ENCODE data around the gene FGD6. TPM values are rescaled to one million over a fixed set of nuclear protein-coding genes. Genes with fewer than 3 reads are reported as not detected.
"Not testable (repeated sequence)": the region's sequence is repeated elsewhere in the genome, so short reads cannot be mapped to it uniquely, and the experiment has no call there.

Gene FGD6
- total RNA-seq, 1 experiment from 2014 or later = 11.1 TPM

- Histone ChIP-seq H3K27me3 (ENCODE audit: control insufficient read depth, insufficient read depth, low read length) (no peaks in the 10 kb centered on the region), H3K36me3 (replicated peaks; ENCODE audit: control insufficient read depth, insufficient read depth, low read length) (no peaks in the 10 kb centered on the region), H3K4me3 (ENCODE audit: insufficient read depth, low read depth, low read length) (no peak overlapping the region)
- no peak for DNase-seq
Measured at GRCh38 chr12:95205016-95205624, 12.1 kb downstream of the FGD6 start.

- no peaks in the 10 kb centered on the region for H3K27me3 ChIP-seq (ENCODE audit: control insufficient read depth, insufficient read depth, low read length)
- H3K4me3 ChIP-seq (ENCODE audit: insufficient read depth, low read depth, low read length) = no peak overlapping the region
- DNase-seq = peak; percentile 23
- H3K36me3 ChIP-seq (replicated peaks; ENCODE audit: control insufficient read depth, insufficient read depth, low read length) = no peaks in the 10 kb centered on the region
Measured at GRCh38 chr12:95204141-95204866, 13.0 kb downstream of the FGD6 start.

GRCh38 chr12:95203487-95204030 is 13.7 kb downstream of the FGD6 start:
- H3K4me3 ChIP-seq (ENCODE audit: insufficient read depth, low read depth, low read length) = no peak overlapping the region

DNA sequence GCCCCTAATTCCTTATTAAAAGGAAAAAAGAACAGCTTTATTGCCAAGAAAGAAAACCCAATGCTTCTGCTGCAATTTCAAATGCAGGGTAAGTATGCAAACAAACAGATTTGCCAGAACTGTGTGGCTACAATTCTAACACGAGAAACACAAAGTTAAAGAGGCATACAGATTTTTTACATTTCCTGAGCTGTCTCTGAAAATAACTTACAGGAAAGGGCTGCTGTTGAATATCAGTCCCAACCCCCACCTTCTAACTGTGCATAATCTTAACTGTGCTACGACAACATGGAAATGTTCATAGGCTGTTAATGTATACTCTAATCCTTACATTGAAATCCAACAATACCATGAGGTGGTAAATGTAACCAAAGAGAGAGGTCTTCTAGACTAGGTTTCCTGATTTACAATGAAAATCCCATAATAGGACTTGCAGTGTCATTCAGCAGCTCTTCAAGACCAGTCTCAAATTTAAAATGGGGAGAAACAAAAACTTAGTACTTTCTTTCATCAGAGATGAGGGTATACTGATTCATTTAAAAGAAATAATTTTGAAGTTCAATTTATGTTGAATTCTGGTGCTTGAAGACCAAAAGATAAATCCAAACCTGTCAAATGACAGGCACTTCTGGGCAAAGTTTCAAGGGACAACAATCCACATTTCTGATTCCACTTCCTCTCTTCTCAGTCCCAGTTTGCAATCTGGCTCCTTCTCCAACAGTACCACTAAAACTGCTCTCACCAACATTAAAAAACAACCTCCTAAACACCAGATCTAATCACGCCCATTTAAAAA is 14.4 kb downstream of the FGD6 start:
- H3K27me3 ChIP-seq (ENCODE audit: control insufficient read depth, insufficient read depth, low read length) = no peaks in the 10 kb centered on the region
- H3K4me3 ChIP-seq (ENCODE audit: insufficient read depth, low read depth, low read length) = no peak overlapping the region
- DNase-seq = no peak
- H3K36me3 ChIP-seq (replicated peaks; ENCODE audit: control insufficient read depth, insufficient read depth, low read length) = no peaks in the 10 kb centered on the region

More at GRCh38 chr12:95203487-95204030, 13.7 kb downstream of the FGD6 start:
- no peaks in the 10 kb centered on the region for H3K27me3 ChIP-seq (ENCODE audit: control insufficient read depth, insufficient read depth, low read length)
- no peak for DNase-seq
- no peaks in the 10 kb centered on the region for H3K36me3 ChIP-seq (replicated peaks; ENCODE audit: control insufficient read depth, insufficient read depth, low read length)

GRCh38 chr12:95201056-95201670 is 16.1 kb downstream of the FGD6 start:
- no peak overlapping the region for H3K4me3 ChIP-seq (ENCODE audit: insufficient read depth, low read depth, low read length)
- DNase-seq = no peak
- no peaks in the 10 kb centered on the region for H3K36me3 ChIP-seq (replicated peaks; ENCODE audit: control insufficient read depth, insufficient read depth, low read length)
- no peaks in the 10 kb centered on the region for H3K27me3 ChIP-seq (ENCODE audit: control insufficient read depth, insufficient read depth, low read length)

- DNase-seq = no peak
- Histone ChIP-seq H3K27me3 (ENCODE audit: control insufficient read depth, insufficient read depth, low read length) (no peaks in the 10 kb centered on the region), H3K4me3 (ENCODE audit: insufficient read depth, low read depth, low read length) (no peak overlapping the region), H3K36me3 (replicated peaks; ENCODE audit: control insufficient read depth, insufficient read depth, low read length) (no peaks in the 10 kb centered on the region)
Measured at GRCh38 chr12:95200128-95200894, 17.0 kb downstream of the FGD6 start.

GRCh38 chr12:95198914-95199313 is 18.4 kb downstream of the FGD6 start:
- H3K4me3 ChIP-seq (ENCODE audit: insufficient read depth, low read depth, low read length) = no peak overlapping the region

DNA sequence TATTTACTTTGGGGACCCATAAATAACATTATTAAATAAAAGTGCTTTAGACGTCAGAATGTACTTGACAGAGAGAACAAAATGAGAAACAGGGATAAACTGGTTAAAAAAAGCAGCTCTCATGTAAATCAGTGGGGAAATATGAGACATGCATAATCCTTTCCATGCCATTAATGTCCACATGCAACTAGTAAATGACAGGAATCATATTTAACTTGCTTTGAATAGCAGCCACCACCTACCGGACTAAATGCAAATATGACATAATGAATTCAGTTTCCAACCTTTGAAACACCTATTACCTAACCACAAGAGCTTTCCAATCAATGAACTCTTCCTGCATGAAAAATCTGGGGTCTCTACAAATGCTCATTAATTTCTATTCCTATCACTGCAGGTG is 19.6 kb downstream of the FGD6 start:
- no peaks in the 10 kb centered on the region for H3K36me3 ChIP-seq (replicated peaks; ENCODE audit: control insufficient read depth, insufficient read depth, low read length)
- no peak for DNase-seq
- H3K4me3 ChIP-seq (ENCODE audit: insufficient read depth, low read depth, low read length) = no peak overlapping the region
- H3K27me3 ChIP-seq (ENCODE audit: control insufficient read depth, insufficient read depth, low read length) = no peaks in the 10 kb centered on the region

More at GRCh38 chr12:95198914-95199313, 18.4 kb downstream of the FGD6 start:
- no peaks in the 10 kb centered on the region for H3K36me3 ChIP-seq (replicated peaks; ENCODE audit: control insufficient read depth, insufficient read depth, low read length)
- DNase-seq = no peak
- no peaks in the 10 kb centered on the region for H3K27me3 ChIP-seq (ENCODE audit: control insufficient read depth, insufficient read depth, low read length)

DNA sequence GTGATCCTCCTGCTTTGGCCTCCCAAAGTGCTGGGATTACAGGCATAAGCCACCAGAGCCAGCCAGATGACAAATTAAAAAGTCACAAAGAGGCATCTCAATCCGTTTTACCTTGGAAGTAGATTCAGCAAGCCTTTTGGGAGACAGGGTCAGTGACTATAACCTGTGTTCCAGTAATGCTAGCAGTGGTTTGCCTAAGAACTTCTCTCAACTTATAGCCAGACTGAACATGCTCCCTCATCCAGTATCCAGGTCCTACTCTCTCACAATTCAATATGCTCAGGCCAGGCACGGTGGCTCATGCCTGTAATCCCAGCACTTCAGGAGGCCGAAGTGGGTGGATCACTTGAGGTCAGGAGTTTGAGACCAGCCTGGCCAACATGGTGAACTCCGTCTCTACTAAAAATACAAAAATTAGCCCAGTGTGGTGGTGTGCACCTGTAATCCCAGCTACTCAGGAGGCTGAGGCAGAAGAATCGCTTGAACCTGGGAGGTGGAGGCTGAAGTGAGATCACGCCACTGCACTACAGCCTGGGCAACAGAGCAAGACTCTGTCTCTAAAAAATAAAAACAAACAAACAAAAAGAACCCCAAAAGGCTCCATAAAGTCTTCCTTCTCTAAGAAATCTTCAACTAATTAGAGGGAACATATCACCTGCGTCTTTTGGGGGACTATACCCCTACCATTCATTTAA is 20.2 kb downstream of the FGD6 start:
- DNase-seq; H3K4me3 ChIP-seq (ENCODE audit: insufficient read depth, low read depth, low read length); H3K27me3 ChIP-seq (ENCODE audit: control insufficient read depth, insufficient read depth, low read length); H3K36me3 ChIP-seq (replicated peaks; ENCODE audit: control insufficient read depth, insufficient read depth, low read length): not testable (repeated sequence)

- peak; percentile 30 for DNase-seq
- H3K27me3 ChIP-seq (ENCODE audit: control insufficient read depth, insufficient read depth, low read length) = no peaks in the 10 kb centered on the region
- no peaks in the 10 kb centered on the region for H3K36me3 ChIP-seq (replicated peaks; ENCODE audit: control insufficient read depth, insufficient read depth, low read length)
- no peak overlapping the region for H3K4me3 ChIP-seq (ENCODE audit: insufficient read depth, low read depth, low read length)
Measured at GRCh38 chr12:95195122-95195521, 22.1 kb downstream of the FGD6 start.

DNA sequence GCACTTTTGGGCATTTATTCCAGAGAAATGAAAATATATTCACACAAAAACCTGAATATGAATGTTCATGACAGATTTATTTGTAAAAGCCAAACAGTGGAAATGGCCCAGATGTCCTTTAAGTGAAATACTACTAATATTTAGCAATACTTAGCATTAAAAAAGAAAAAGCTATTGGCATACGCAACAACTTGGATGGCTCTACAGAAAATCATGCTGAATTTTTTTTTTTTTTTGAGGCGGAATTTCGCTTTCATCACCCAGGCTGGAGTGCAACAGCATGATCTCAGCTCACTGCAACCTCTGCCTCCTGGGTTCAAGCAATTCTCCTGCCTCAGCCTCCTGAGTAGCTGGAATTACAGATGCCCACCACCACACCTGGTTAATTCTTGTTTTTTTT is 24.1 kb downstream of the FGD6 start:
- H3K4me3 ChIP-seq (ENCODE audit: insufficient read depth, low read depth, low read length) = no peak overlapping the region
- DNase-seq = no peak
- H3K36me3 ChIP-seq (replicated peaks; ENCODE audit: control insufficient read depth, insufficient read depth, low read length) = no peaks in the 10 kb centered on the region
- no peaks in the 10 kb centered on the region for H3K27me3 ChIP-seq (ENCODE audit: control insufficient read depth, insufficient read depth, low read length)

DNA sequence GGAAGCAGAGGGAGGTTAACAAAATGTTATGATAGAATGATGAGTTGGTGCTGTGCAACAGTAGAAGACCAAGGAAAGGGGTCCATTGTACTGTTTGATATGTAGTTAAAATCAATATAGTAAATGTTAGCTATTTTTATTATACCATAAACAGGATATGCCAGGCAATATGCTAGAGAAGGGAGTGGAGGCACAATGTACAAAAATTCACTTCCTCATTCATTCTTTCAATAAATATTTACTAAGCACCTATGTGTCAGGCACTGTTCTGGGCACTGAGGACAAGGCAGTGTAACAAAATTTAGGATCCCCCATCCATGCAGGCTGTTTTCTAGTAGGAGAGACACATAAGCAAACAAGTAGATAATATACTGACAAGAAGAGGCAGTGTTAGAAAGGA is 25.0 kb downstream of the FGD6 start:
- no peaks in the 10 kb centered on the region for H3K36me3 ChIP-seq (replicated peaks; ENCODE audit: control insufficient read depth, insufficient read depth, low read length)
- H3K4me3 ChIP-seq (ENCODE audit: insufficient read depth, low read depth, low read length) = no peak overlapping the region
- H3K27me3 ChIP-seq (ENCODE audit: control insufficient read depth, insufficient read depth, low read length) = no peaks in the 10 kb centered on the region
- DNase-seq = no peak

DNA sequence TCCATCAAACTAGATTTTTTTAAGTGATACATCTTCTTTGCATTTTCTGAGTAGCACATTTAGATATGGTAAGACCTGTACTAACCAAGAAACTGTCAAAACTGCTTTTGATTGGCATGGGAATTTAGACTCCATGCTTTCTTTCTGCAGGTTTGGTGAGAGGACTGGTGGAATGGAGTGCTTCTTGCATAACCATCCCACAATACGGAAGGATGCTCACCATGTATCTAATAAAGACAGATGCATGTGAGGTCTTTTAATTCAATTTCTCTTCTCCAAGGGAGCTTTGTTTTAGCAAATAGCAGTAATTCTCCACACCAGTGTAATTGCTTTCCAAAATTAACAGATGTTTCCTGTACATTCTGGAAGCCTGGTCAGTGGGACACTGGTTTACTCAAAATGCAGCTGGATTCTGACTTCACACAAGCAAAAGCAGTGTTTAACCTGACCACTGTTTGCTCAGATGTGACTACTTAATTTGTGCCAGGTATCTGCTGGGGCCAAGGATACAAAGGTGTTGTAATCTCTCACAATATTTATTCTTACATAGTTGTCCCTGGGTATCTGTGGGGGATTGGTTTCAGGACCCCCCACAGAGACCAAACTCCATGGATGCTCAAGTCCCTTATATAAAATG is 26.1 kb downstream of the FGD6 start:
- no peak for DNase-seq
- H3K4me3 ChIP-seq (ENCODE audit: insufficient read depth, low read depth, low read length) = no peak overlapping the region
- no peaks in the 10 kb centered on the region for H3K36me3 ChIP-seq (replicated peaks; ENCODE audit: control insufficient read depth, insufficient read depth, low read length)
- no peaks in the 10 kb centered on the region for H3K27me3 ChIP-seq (ENCODE audit: control insufficient read depth, insufficient read depth, low read length)

All from H7 (cell line).